ENCODE data around the gene NTRK3.
"Not testable (repeated sequence)": the region's sequence is repeated elsewhere in the genome, so short reads cannot be mapped to it uniquely, and the experiment has no call there.

Gene NTRK3

GRCh38 chr15:88080616-88081015 lies 175.9 kb downstream of the NTRK3 start:
- no peak for DNase-seq (ENCODE audit: extremely low read depth in 1 of 2, low read depth in 1 of 2)

- no peak for DNase-seq (ENCODE audit: extremely low read depth in 1 of 2, low read depth in 1 of 2)
Observed at GRCh38 chr15:88077296-88078020, 179.1 kb downstream of the NTRK3 start.

- no peak for DNase-seq (ENCODE audit: extremely low read depth in 1 of 2, low read depth in 1 of 2)
Observed at GRCh38 chr15:88076328-88076727, 180.2 kb downstream of the NTRK3 start.

GRCh38 chr15:88075102-88075501 lies 181.4 kb downstream of the NTRK3 start:
- DNase-seq (ENCODE audit: extremely low read depth in 1 of 2, low read depth in 1 of 2) = no peak

GRCh38 chr15:88074386-88074785 lies 182.2 kb downstream of the NTRK3 start:
- DNase-seq (ENCODE audit: extremely low read depth in 1 of 2, low read depth in 1 of 2) = no peak

GRCh38 chr15:88073391-88073691 lies 183.2 kb downstream of the NTRK3 start:
- DNase-seq (ENCODE audit: extremely low read depth in 1 of 2, low read depth in 1 of 2) = no peak

GRCh38 chr15:88072598-88073390 lies 183.7 kb downstream of the NTRK3 start:
- DNase-seq (ENCODE audit: extremely low read depth in 1 of 2, low read depth in 1 of 2) = no peak

GRCh38 chr15:88072133-88072532 lies 184.4 kb downstream of the NTRK3 start:
- not testable (repeated sequence) for DNase-seq (ENCODE audit: extremely low read depth in 1 of 2, low read depth in 1 of 2)

GRCh38 chr15:88071141-88071540 lies 185.4 kb downstream of the NTRK3 start:
- no peak for DNase-seq (ENCODE audit: extremely low read depth in 1 of 2, low read depth in 1 of 2)

GRCh38 chr15:88069561-88069960 lies 187.0 kb downstream of the NTRK3 start:
- no peak for DNase-seq (ENCODE audit: extremely low read depth in 1 of 2, low read depth in 1 of 2)

- no peak for DNase-seq (ENCODE audit: extremely low read depth in 1 of 2, low read depth in 1 of 2)
Observed at GRCh38 chr15:88067331-88067685, 189.2 kb downstream of the NTRK3 start.

GRCh38 chr15:88066636-88067330 lies 189.8 kb downstream of the NTRK3 start:
- DNase-seq (ENCODE audit: extremely low read depth in 1 of 2, low read depth in 1 of 2) = no peak

GRCh38 chr15:88061452-88061851 lies 195.1 kb downstream of the NTRK3 start:
- no peak for DNase-seq (ENCODE audit: extremely low read depth in 1 of 2, low read depth in 1 of 2)

GRCh38 chr15:88060383-88060782 lies 196.2 kb downstream of the NTRK3 start:
- DNase-seq (ENCODE audit: extremely low read depth in 1 of 2, low read depth in 1 of 2) = no peak

- no peak for DNase-seq (ENCODE audit: extremely low read depth in 1 of 2, low read depth in 1 of 2)
Observed at GRCh38 chr15:88057836-88058235, 198.7 kb downstream of the NTRK3 start.

GRCh38 chr15:88049506-88049905 lies 207.0 kb downstream of the NTRK3 start:
- DNase-seq (ENCODE audit: extremely low read depth in 1 of 2, low read depth in 1 of 2) = no peak

GRCh38 chr15:88048755-88049154 lies 207.8 kb downstream of the NTRK3 start:
- no peak for DNase-seq (ENCODE audit: extremely low read depth in 1 of 2, low read depth in 1 of 2)

GRCh38 chr15:88048237-88048636 lies 208.3 kb downstream of the NTRK3 start:
- no peak for DNase-seq (ENCODE audit: extremely low read depth in 1 of 2, low read depth in 1 of 2)

GRCh38 chr15:88046576-88047129 lies 209.9 kb downstream of the NTRK3 start:
- DNase-seq (ENCODE audit: extremely low read depth in 1 of 2, low read depth in 1 of 2) = no peak

- no peak for DNase-seq (ENCODE audit: extremely low read depth in 1 of 2, low read depth in 1 of 2)
Observed at GRCh38 chr15:88043396-88043795, 213.1 kb downstream of the NTRK3 start.

- DNase-seq (ENCODE audit: extremely low read depth in 1 of 2, low read depth in 1 of 2) = no peak
Observed at GRCh38 chr15:88042047-88042446, 214.5 kb downstream of the NTRK3 start.

- no peak for DNase-seq (ENCODE audit: extremely low read depth in 1 of 2, low read depth in 1 of 2)
Observed at GRCh38 chr15:88040516-88040915, 216.0 kb downstream of the NTRK3 start.

All from stimulated activated CD8-positive, alpha-beta memory T cell treated with anti-CD3 and anti-CD28 coated beads, Interleukin-7, amount 100 ng/mL, for 48 hours (primary cell).